Activated CD8-positive, alpha-beta T cell treated with anti-CD3 and anti-CD28 coated beads, Interleukin-2, amount 10 ng/mL, durations not matched to agents 7 days and 5 days (primary cell): ENCODE results near the gene PDZD11. TPM values are rescaled to one million over a fixed set of nuclear protein-coding genes. Genes with fewer than 3 reads are reported as not detected.
"Not testable (repeated sequence)": the region's sequence is repeated elsewhere in the genome, so short reads cannot be mapped to it uniquely, and the experiment has no call there.

ENCODE experiments used
- ATAC-seq: fragments of 150-1000 bp; cut with Tn5 transposase; one replicate; pipeline ENCODE4 v1.10.0; 2021; ENCODE audit warnings: moderate library complexity
- CTCF ChIA-PET: fragments of 350-600 bp; sonication (Branson Sonifier 250); formaldehyde crosslinking; loops from one replicate; lab custom pipeline; 2021; ENCODE audit warnings: antibody characterized with exemption; lab: Charles Lee
- POLR2A ChIA-PET: fragments of 350-600 bp; sonication (Branson Sonifier 250); formaldehyde crosslinking; loops from one replicate; lab custom pipeline; 2021; ENCODE audit warnings: antibody characterized with exemption; lab: Charles Lee
- DNase-seq: peaks from one replicate; pipeline ENCODE4 v3.0.0-alpha.2; 2020
- H3K27ac Mint-ChIP-seq: one replicate; pipeline ENCODE4 v1.8.0; 2021; ENCODE audit warnings: mild to moderate bottlenecking, mixed read lengths
- H3K27me3 Mint-ChIP-seq: one replicate; pipeline ENCODE4 v1.8.0; 2021; ENCODE audit warnings: low read depth, mixed read lengths
- H3K36me3 Mint-ChIP-seq: one replicate; pipeline ENCODE4 v1.8.0; 2021; ENCODE audit warnings: low read depth, mixed read lengths
- H3K4me1 Mint-ChIP-seq: one replicate; pipeline ENCODE4 v1.8.0; 2021; ENCODE audit warnings: low read depth, mixed read lengths
- H3K4me3 Mint-ChIP-seq: one replicate; pipeline ENCODE4 v1.8.0; 2021; ENCODE audit warnings: mild to moderate bottlenecking, mixed read lengths
- H3K9me3 Mint-ChIP-seq: one replicate; pipeline ENCODE4 v1.8.0; 2022; ENCODE audit warnings: mixed read lengths; ENCODE audit not compliant: insufficient read depth
- total RNA-seq, 2 experiments: library from RNA; stranded (reverse); gene quantifications; one replicate each; pipeline ENCODE4 v1.2.3, GENCODE V29; 2021

Gene PDZD11
- total RNA-seq, 2 experiments from 2014 or later = 38.7 to 39.7 TPM

- Mint-ChIP-seq H3K4me3 (peak overlapping the region; percentile 94), H3K9me3 (no peaks in the 10 kb centered on the region), H3K27me3 (no peaks in the 10 kb centered on the region), H3K27ac (peak overlapping the region; percentile 94), H3K36me3 (peaks cover 45% of the 10 kb centered on the region), H3K4me1 (peaks cover 30% of the 10 kb centered on the region)
- ATAC-seq (no peak), DNase-seq (no peak)
- CTCF ChIA-PET = no interaction called here
- POLR2A ChIA-PET = interaction anchor here (0.7 to 2.1 kb wide), 5 partner anchors 10 to 893 kb away, joined by 3 to 7 read pairs (median 4); partner anchors contain the start of gene IGBP1
Measured at GRCh38 chrX:70289168-70289792, 447 bp downstream of the PDZD11 start.

- Mint-ChIP-seq H3K4me1 (no peaks in the 10 kb centered on the region), H3K27me3 (no peaks in the 10 kb centered on the region), H3K9me3 (no peaks in the 10 kb centered on the region), H3K27ac (no peak within 1 kb of the TSS), H3K36me3 (peaks cover 13% of the 10 kb centered on the region), H3K4me3 (no peak within 1 kb of the TSS)
- ATAC-seq = no peak
- CTCF ChIA-PET = no interaction called here
- POLR2A ChIA-PET = no interaction called here
- DNase-seq = no peak
Measured at GRCh38 chrX:70281951-70282350, 7.8 kb downstream of the PDZD11 start, which contains the start of gene RAB41. RAB41 (plus strand) TSS chrX:70282172; CDS start chrX:70282218, 46 bp downstream.

DNA sequence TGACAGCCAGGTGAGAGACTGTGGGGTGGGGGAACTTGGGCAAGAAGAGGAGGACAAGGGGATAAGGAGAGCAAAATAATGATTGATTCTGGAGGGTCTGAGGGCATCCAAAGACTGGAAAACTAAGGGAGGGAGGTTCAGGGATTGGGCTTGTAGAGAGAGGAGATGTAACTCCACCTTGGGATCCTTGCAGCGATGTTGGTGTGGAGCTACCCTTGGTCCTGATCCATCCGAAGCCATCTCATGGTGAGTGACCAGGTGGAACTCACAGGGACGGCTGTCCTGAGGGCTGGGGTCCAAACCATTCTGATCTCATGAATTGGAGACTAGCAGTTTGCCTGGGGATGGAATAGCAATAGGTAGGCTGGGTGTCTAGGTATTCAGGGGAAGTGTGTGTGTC is 9.2 kb downstream of the PDZD11 start:
- Mint-ChIP-seq H3K4me1 (no peaks in the 10 kb centered on the region), H3K9me3 (no peaks in the 10 kb centered on the region)
- POLR2A ChIA-PET = no interaction called here

DNA sequence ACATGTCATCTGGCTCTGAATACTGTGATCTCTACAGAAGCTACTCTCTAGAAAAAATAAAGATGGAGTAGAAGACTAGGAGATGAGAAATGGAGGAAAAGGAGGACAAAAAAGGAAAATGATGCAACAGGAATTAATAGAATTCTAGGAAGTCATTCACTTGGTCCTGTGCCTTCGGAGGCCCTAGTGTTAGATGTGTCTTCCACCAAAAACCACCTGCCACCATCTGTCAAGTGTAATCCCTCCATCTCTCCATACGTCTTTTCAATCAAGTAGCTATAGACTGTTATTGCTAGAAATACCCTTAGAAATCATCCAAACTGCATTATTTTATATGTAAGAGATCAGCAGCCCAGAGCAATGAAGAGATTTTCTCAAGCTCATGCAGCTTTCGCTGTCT is 10.6 kb downstream of the PDZD11 start:
- CTCF ChIA-PET = no interaction called here
- Mint-ChIP-seq H3K4me3 (no peak overlapping the region), H3K27me3 (no peaks in the 10 kb centered on the region), H3K36me3 (no peaks in the 10 kb centered on the region), H3K9me3 (no peaks in the 10 kb centered on the region), H3K27ac (no peak overlapping the region), H3K4me1 (no peaks in the 10 kb centered on the region)
- no peak for ATAC-seq
- no peak for DNase-seq
- POLR2A ChIA-PET = no interaction called here

More for the DNA sequence above, 9.2 kb downstream of the PDZD11 start:
- no peak overlapping the region for H3K27ac Mint-ChIP-seq
- CTCF ChIA-PET = no interaction called here
- DNase-seq (no peak), ATAC-seq (no peak)
- no peak overlapping the region for H3K4me3 Mint-ChIP-seq
- H3K36me3 Mint-ChIP-seq = peaks cover 2% of the 10 kb centered on the region
- H3K27me3 Mint-ChIP-seq = no peaks in the 10 kb centered on the region

- H3K27me3 Mint-ChIP-seq, H3K4me1 Mint-ChIP-seq, H3K9me3 Mint-ChIP-seq, ATAC-seq, POLR2A ChIA-PET, H3K4me3 Mint-ChIP-seq, H3K36me3 Mint-ChIP-seq, CTCF ChIA-PET, DNase-seq, H3K27ac Mint-ChIP-seq: not testable (repeated sequence)
Measured at GRCh38 chrX:70274029-70274428, 15.7 kb downstream of the PDZD11 start.

GRCh38 chrX:70268034-70268433 is 21.7 kb downstream of the PDZD11 start, which contains the start of gene ARR3:
ARR3 (plus strand) TSS chrX:70268334; CDS start chrX:70269386, 1,052 bp downstream.
- POLR2A ChIA-PET = no interaction called here
- no peak for ATAC-seq
- Mint-ChIP-seq H3K36me3 (no peaks in the 10 kb centered on the region), H3K4me3 (no peak within 1 kb of the TSS), H3K27ac (no peak within 1 kb of the TSS), H3K27me3 (peaks cover 2% of the 10 kb centered on the region), H3K4me1 (no peaks in the 10 kb centered on the region), H3K9me3 (no peaks in the 10 kb centered on the region)
- CTCF ChIA-PET = no interaction called here
- no peak for DNase-seq

GRCh38 chrX:70264784-70265183 is 24.9 kb downstream of the PDZD11 start:
- CTCF ChIA-PET = no interaction called here
- peaks cover 2% of the 10 kb centered on the region for H3K27me3 Mint-ChIP-seq
- H3K4me3 Mint-ChIP-seq = no peak overlapping the region
- POLR2A ChIA-PET = no interaction called here
- H3K9me3 Mint-ChIP-seq = no peaks in the 10 kb centered on the region
- no peaks in the 10 kb centered on the region for H3K4me1 Mint-ChIP-seq
- ATAC-seq = no peak
- H3K27ac Mint-ChIP-seq = no peak overlapping the region
- no peaks in the 10 kb centered on the region for H3K36me3 Mint-ChIP-seq
- no peak for DNase-seq

GRCh38 chrX:70262952-70263567 is 26.7 kb downstream of the PDZD11 start:
- no peaks in the 10 kb centered on the region for H3K9me3 Mint-ChIP-seq
- ATAC-seq (peak; percentile 65), DNase-seq (peak; percentile 50)
- no peaks in the 10 kb centered on the region for H3K4me1 Mint-ChIP-seq
- no peak overlapping the region for H3K4me3 Mint-ChIP-seq
- no peak overlapping the region for H3K27ac Mint-ChIP-seq
- CTCF ChIA-PET = interaction anchor here (1.0 kb wide), 1 partner anchor 66 kb away, joined by 3 read pairs; no protein-coding TSS in a partner anchor
- H3K36me3 Mint-ChIP-seq = no peaks in the 10 kb centered on the region
- POLR2A ChIA-PET = no interaction called here
- peaks cover 2% of the 10 kb centered on the region for H3K27me3 Mint-ChIP-seq

GRCh38 chrX:70260104-70260503 is 29.6 kb downstream of the PDZD11 start, which contains the start of gene P2RY4:
P2RY4 (minus strand) TSS chrX:70260204; CDS start chrX:70259624, 580 bp downstream.
- no peaks in the 10 kb centered on the region for H3K36me3 Mint-ChIP-seq

DNA sequence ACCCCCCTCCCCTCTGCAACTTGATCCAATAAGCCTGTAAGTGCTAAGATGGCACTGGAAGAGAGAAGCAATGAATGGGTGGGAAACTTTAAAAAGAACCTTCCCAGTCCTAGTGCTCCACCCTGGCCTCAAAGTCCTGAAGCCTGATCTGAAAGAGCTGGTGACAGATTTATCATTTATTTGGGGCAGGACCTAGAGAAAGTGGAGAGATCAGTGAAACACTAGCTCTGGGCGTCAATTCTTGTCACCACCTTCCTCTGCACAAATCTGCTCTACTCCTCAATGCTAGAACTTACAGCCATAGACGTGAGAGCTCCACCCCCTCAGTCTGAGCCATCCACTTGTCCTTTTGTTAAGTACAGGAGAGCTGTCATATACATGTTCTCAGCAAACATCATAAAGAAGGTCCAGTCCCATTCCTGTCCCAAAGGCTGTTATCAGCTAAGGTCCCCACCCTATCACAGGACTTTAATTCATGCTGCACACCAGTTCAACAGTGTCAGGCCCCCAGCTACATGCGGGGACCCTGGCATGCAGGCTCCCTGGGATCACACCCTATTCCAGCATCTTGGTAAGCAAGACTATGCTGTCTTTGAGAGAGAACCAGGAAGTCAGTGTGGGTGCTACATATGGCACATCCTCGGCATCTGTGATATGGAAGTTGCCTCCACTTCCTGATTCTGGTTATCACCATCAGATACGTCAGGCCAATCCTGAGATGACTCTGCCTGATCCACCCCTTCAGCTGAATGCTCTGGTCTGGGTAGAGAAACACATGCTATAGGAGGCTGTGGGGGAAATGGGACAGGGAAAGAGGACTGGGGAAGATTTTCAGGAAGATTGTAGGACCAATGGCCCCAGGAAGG is 32.1 kb downstream of the PDZD11 start:
- DNase-seq (no peak), ATAC-seq (no peak)
- Mint-ChIP-seq H3K4me1 (peaks cover 8% of the 10 kb centered on the region), H3K4me3 (no peak overlapping the region), H3K36me3 (no peaks in the 10 kb centered on the region), H3K27me3 (no peaks in the 10 kb centered on the region), H3K9me3 (no peaks in the 10 kb centered on the region), H3K27ac (no peak overlapping the region)
- CTCF ChIA-PET = no interaction called here
- POLR2A ChIA-PET = no interaction called here

More at GRCh38 chrX:70260104-70260503, 29.6 kb downstream of the PDZD11 start, which contains the start of gene P2RY4:
- no peaks in the 10 kb centered on the region for H3K9me3 Mint-ChIP-seq
- no peaks in the 10 kb centered on the region for H3K4me1 Mint-ChIP-seq
- H3K4me3 Mint-ChIP-seq = no peak within 1 kb of the TSS
- ATAC-seq (no peak), DNase-seq (no peak)
- H3K27me3 Mint-ChIP-seq = peaks cover 2% of the 10 kb centered on the region
- H3K27ac Mint-ChIP-seq = no peak within 1 kb of the TSS
- POLR2A ChIA-PET = no interaction called here
- CTCF ChIA-PET = no interaction called here

- POLR2A ChIA-PET = no interaction called here
- no peak for ATAC-seq
- Mint-ChIP-seq H3K27ac (no peak overlapping the region), H3K4me3 (no peak overlapping the region), H3K9me3 (no peaks in the 10 kb centered on the region), H3K4me1 (peaks cover 8% of the 10 kb centered on the region), H3K36me3 (no peaks in the 10 kb centered on the region), H3K27me3 (no peaks in the 10 kb centered on the region)
- CTCF ChIA-PET = no interaction called here
- no peak for DNase-seq
Measured at GRCh38 chrX:70255452-70255851, 34.3 kb downstream of the PDZD11 start.
